Esophagus muscularis mucosa (tissue), 4 donors: Measurements from ENCODE around the gene HYDIN. TPM values are rescaled to one million over a fixed set of nuclear protein-coding genes. Genes with fewer than 3 reads are reported as not detected.

Experiments used
- DNase-seq: peaks from one replicate; pipeline ENCODE4 v3.0.0-alpha.2; 2017; ENCODE audit errors: extremely low spot score
- H3K27ac ChIP-seq, 4 donors: fragments of 200-600 bp; sonication (generic); replicated peaks in 1 of 4; 1 replicate in 3 of 4; 2 replicates in 1 of 4; pipeline ENCODE4 v1.5.1; 2016 to 2019; ENCODE audit warnings: mild to moderate bottlenecking in 1 of 4
- H3K27me3 ChIP-seq, 4 donors: fragments of 200-600 bp; sonication (generic); one replicate each; pipeline versions ENCODE4 v1.5.1 to v1.6.0; 2016 to 2019
- H3K36me3 ChIP-seq, 4 donors: fragments of 200-600 bp; sonication (generic); one replicate each; pipeline ENCODE4 v1.5.1; 2016 to 2019
- H3K4me1 ChIP-seq, 4 donors: fragments of 200-600 bp; sonication (generic); one replicate each; pipeline ENCODE4 v1.5.1; 2016 to 2019
- H3K4me3 ChIP-seq, 4 donors: fragments of 200-600 bp; sonication (generic); 1 replicate in 2 of 4; 2 replicates in 2 of 4; pipeline ENCODE4 v1.5.1; 2016 to 2019; ENCODE audit warnings: mild to moderate bottlenecking in 4 of 4, moderate library complexity in 1 of 4
- H3K9me3 ChIP-seq, 4 donors: fragments of 200-600 bp; sonication (generic); 1 replicate in 3 of 4; 2 replicates in 1 of 4; pipeline ENCODE4 v1.5.1; 2016 to 2019
- CTCF ChIP-seq, 3 experiments: fragments of 200-600 bp in 2 of 3; fragments of 450-650 bp in 1 of 3; sonication (generic) in 2 of 3; IDR thresholded peaks; one replicate each; pipeline ENCODE4 v1.5.1; 2017 to 2019; ENCODE audit warnings: antibody characterized with exemption in 3 of 3, mild to moderate bottlenecking in 2 of 3, moderate library complexity in 1 of 3
- EP300 ChIP-seq: sonication (generic); formaldehyde crosslinking; IDR thresholded peaks from one replicate; pipeline ENCODE4 v1.6.1; 2017; ENCODE audit warnings: antibody characterized with exemption
- POLR2A ChIP-seq: fragments of 450-650 bp; IDR thresholded peaks from one replicate; pipeline ENCODE4 v1.6.1; 2017; ENCODE audit warnings: antibody characterized with exemption, moderate library complexity, mild to moderate bottlenecking, low read depth
- POLR2AphosphoS5 ChIP-seq, 2 donors: sonication (generic); formaldehyde crosslinking; IDR thresholded peaks; one replicate each; pipeline ENCODE4 v1.6.1; 2017; ENCODE audit warnings: antibody characterized with exemption in 2 of 2
- WGBS: methylation state at CpG from one replicate; pipeline ENCODE4 v1.1.5; 2018; 5-methylcytosine and 5-hydroxymethylcytosine counted together
- intact Hi-C: fragments of 100-400 bp; cut with DNase I; formaldehyde crosslinking; loops from one replicate; pipeline ENCODE4 v1.15.1; 2023
- total RNA-seq, 4 donors: library from RNA; depleted of rRNA; stranded (reverse); fragments of >200 nt; gene quantifications; one replicate each; pipeline versions ENCODE4 v1.1.0 to v1.2.1, GENCODE V29; 2016

HYDIN gene
- total RNA-seq, 4 donors from 2014 or later, result 0.32 to 2.6 (median 1.5) TPM

- no peak for DNase-seq
- no peak for TF ChIP-seq CTCF (IDR thresholded peaks at IDR 0.05)
- no peak for TF ChIP-seq EP300
- no peak for TF ChIP-seq POLR2AphosphoS5 (IDR thresholded peaks at IDR 0.05)
- no peak for TF ChIP-seq POLR2A
- no peaks in the 10 kb centered on the region for H3K36me3 ChIP-seq
- H3K4me1 ChIP-seq, result no peaks in the 10 kb centered on the region
- no peak overlapping the region for H3K27ac ChIP-seq
- intact Hi-C loops, result no loop called here
- H3K9me3 ChIP-seq, result peaks cover 0 to 2% (median 0%) of the 10 kb centered on the region in 4 donors
- H3K4me3 ChIP-seq, result no peak overlapping the region
- 56% methylated on average over 8 of the region's 9 CpGs for WGBS
- peaks cover 0 to 37% (median 0%) of the 10 kb centered on the region in 4 donors for H3K27me3 ChIP-seq
Observed at GRCh38 chr16:70809392-70810060, 421.0 kb downstream of the HYDIN start.

- Histone ChIP-seq H3K27me3 (peaks cover 0 to 37% (median 0%) of the 10 kb centered on the region in 4 donors), H3K4me1 (no peaks in the 10 kb centered on the region), H3K36me3 (no peaks in the 10 kb centered on the region), H3K9me3 (peaks cover 0 to 10% (median 3%) of the 10 kb centered on the region in 4 donors), H3K27ac (no peak overlapping the region), H3K4me3 (no peak overlapping the region)
- TF ChIP-seq POLR2AphosphoS5 (IDR thresholded peaks at IDR 0.05), result no peak
- TF ChIP-seq POLR2A, result no peak
- DNase-seq, result no peak
- intact Hi-C loops, result no loop called here
Observed at GRCh38 chr16:70808371-70808770, 422.2 kb downstream of the HYDIN start.

GRCh38 chr16:70805787-70806186 is 424.7 kb downstream of the HYDIN start:
- Histone ChIP-seq H3K27ac (no peak overlapping the region), H3K4me3 (no peak overlapping the region), H3K27me3 (peaks cover 0 to 34% (median 0%) of the 10 kb centered on the region in 4 donors), H3K9me3 (peaks cover 0 to 10% (median 3%) of the 10 kb centered on the region in 4 donors), H3K36me3 (no peaks in the 10 kb centered on the region), H3K4me1 (peaks cover 0 to 6% (median 0%) of the 10 kb centered on the region in 4 donors)
- no peak for DNase-seq
- 82% methylated on average over 3 of the region's 3 CpGs for WGBS
- TF ChIP-seq POLR2AphosphoS5 (IDR thresholded peaks at IDR 0.05) (no peak), CTCF (IDR thresholded peaks at IDR 0.05) (no peak), EP300 (no peak), POLR2A (no peak)
- intact Hi-C loops, result no loop called here

GRCh38 chr16:70805380-70805779 is 425.1 kb downstream of the HYDIN start:
- Histone ChIP-seq H3K27ac (no peak overlapping the region), H3K4me3 (no peak overlapping the region), H3K9me3 (peaks cover 0 to 10% (median 3%) of the 10 kb centered on the region in 4 donors), H3K27me3 (peaks cover 0 to 31% (median 0%) of the 10 kb centered on the region in 4 donors), H3K4me1 (peaks cover under 1 to 9% (median 3%) of the 10 kb centered on the region in 4 donors), H3K36me3 (no peaks in the 10 kb centered on the region)
- 69% methylated on average over 6 of the region's 6 CpGs for WGBS
- TF ChIP-seq EP300, result no peak
- TF ChIP-seq POLR2AphosphoS5 (IDR thresholded peaks at IDR 0.05), result no peak
- TF ChIP-seq CTCF (IDR thresholded peaks at IDR 0.05), result no peak
- TF ChIP-seq POLR2A, result no peak
- no peak for DNase-seq
- intact Hi-C loops, result no loop called here

- no peak for TF ChIP-seq POLR2AphosphoS5 (IDR thresholded peaks at IDR 0.05)
- no peak for TF ChIP-seq EP300
- no peak for TF ChIP-seq POLR2A
- TF ChIP-seq CTCF (IDR thresholded peaks at IDR 0.05), result no peak
- H3K9me3 ChIP-seq, result peaks cover 0 to 10% (median 3%) of the 10 kb centered on the region in 4 donors
- peaks cover 0 to 26% (median 0%) of the 10 kb centered on the region in 4 donors for H3K27me3 ChIP-seq
- 43% methylated on average over 2 of the region's 2 CpGs for WGBS
- H3K4me3 ChIP-seq, result no peak overlapping the region
- H3K27ac ChIP-seq, result no peak overlapping the region
- intact Hi-C loops, result loop anchor here (5.0 kb wide), 1 partner anchor 553 kb away; the partner anchor contains the start of gene CALB2
- no peaks in the 10 kb centered on the region for H3K36me3 ChIP-seq
- H3K4me1 ChIP-seq, result peaks cover 6 to 15% (median 9%) of the 10 kb centered on the region in 4 donors
- no peak for DNase-seq
Observed at GRCh38 chr16:70804734-70805169, 425.8 kb downstream of the HYDIN start.
